Measurements from ENCODE around the gene SUSD4.

Gene SUSD4

DNA sequence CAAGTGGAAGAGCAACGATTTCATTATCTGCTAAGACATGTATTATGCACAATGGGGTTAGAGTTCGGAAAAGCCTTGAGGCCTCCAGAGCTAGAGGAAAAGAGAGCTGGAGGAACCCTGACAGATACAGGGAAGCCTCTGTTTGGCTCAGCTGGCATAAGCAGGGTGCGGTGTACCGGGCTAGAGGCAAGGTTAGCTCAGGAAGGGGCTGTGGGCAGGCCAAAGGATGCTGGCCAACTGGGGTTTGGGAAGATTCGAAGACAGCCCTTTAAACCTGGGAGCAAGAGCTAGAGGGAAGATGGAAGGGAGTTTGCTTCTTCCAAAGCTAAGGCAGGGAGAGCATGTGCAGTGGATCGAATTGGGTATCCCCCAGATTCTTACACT, 113.4 kb downstream of the SUSD4 start:
- no peak overlapping the region for H3K4me3 ChIP-seq (ENCODE audit: low read depth, low read length)
- DNase-seq (ENCODE audit: low read depth), result no peak
- TF ChIP-seq, protein P1, sequence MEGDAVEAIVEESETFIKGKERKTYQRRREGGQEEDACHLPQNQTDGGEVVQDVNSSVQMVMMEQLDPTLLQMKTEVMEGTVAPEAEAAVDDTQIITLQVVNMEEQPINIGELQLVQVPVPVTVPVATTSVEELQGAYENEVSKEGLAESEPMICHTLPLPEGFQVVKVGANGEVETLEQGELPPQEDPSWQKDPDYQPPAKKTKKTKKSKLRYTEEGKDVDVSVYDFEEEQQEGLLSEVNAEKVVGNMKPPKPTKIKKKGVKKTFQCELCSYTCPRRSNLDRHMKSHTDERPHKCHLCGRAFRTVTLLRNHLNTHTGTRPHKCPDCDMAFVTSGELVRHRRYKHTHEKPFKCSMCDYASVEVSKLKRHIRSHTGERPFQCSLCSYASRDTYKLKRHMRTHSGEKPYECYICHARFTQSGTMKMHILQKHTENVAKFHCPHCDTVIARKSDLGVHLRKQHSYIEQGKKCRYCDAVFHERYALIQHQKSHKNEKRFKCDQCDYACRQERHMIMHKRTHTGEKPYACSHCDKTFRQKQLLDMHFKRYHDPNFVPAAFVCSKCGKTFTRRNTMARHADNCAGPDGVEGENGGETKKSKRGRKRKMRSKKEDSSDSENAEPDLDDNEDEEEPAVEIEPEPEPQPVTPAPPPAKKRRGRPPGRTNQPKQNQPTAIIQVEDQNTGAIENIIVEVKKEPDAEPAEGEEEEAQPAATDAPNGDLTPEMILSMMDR (IDR thresholded peaks at IDR 0.05; ENCODE audit: control insufficient read depth, extremely low read depth, insufficient read depth), result no peak

DNA sequence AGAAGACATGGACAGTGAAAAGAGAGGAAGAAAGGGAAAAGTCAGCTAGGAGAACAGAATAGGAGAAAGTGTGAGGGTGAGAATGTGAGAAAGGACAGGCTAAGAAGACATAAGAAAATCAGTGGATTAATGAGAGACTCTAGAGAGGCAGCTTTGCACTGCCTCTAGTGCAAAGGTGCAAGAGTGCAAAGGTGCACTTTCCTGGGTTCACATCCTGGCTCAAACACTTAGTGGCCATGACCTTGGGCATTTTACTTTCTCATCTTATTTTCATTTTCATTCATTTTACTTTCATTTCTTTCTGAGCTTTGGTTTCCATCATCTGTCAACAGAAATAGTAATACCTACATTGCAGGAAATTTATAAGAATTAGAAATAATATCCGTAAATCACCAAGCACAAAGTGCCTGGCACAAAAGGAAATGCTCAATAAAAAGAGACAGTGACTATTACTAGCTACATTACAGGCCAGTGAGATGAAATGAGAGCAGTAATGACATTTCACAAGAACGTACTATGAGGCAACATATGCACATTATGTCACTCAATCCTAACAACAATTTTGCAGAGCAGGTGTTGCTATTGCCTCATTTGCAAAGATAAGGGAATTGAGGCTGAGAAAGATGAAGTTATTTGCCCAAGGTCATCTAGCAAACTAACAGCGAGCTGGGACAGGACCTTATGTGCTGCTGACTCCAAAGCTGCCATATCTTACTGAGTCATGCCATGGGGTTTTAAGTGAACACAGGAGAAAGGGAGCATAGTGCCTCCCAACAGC, 113.9 kb downstream of the SUSD4 start:
- TF ChIP-seq, protein P1 (IDR thresholded peaks at IDR 0.05; ENCODE audit: control insufficient read depth, extremely low read depth, insufficient read depth), result no peak
- DNase-seq (ENCODE audit: low read depth), result no peak
- H3K4me3 ChIP-seq (ENCODE audit: low read depth, low read length), result no peak overlapping the region

DNA sequence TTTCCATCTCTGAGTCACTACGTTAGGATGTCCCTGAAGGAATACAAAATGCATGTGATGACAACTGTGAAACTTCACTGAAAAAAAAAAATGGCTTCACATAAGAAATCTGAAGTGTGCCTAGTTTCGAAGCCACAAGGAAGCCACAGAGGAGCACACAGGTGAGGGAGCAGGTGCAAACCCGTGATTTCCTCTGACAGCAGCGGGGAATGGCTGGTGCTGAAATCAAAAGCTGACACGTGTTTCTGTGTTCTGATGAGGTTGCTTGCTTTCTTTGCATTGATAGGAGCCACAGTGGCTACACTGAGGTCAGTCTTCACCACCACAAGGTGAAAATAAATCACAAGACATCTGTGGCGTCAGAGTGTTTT, 115.2 kb downstream of the SUSD4 start:
- DNase-seq (ENCODE audit: low read depth), result no peak
- H3K4me3 ChIP-seq (ENCODE audit: low read depth, low read length), result no peak overlapping the region
- TF ChIP-seq, protein P1 (IDR thresholded peaks at IDR 0.05; ENCODE audit: control insufficient read depth, extremely low read depth, insufficient read depth), result no peak

DNA sequence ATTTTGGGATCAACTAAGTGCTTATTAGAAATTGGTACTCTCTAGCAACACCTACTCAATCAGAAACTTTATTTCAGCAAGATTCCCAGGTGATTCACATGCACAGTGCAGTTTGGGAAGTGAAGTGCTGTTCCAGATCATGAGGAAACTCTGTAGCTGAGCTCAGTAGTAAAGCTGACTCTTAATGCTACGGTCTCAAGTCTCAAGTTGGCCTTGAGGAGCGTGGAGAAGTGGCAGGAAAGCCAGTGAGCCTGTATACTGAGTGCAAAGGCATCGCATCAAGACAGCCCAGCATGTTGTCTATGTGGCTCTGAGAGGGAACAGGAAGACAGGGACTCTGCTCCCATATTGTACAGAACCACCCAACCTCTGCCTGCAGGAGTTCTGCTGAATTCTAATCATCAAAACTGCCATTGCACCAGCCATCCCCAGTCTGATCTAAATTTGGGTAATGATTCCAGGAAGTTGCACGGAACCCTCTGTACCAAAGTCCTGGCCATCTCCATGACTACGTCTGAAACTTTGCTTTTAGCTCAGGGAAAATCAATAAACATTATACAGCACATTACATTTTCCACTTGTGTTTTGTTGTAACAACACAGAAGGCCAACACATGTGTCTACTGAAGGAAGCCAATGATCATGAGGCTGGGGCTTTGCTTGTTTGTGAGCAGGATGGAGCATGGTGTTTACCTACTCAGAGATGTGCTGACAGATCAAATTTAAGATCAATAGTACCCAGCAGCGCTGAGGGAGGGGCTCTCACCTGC, 115.8 kb downstream of the SUSD4 start:
- no peak for DNase-seq (ENCODE audit: low read depth)
- TF ChIP-seq, protein P1 (IDR thresholded peaks at IDR 0.05; ENCODE audit: control insufficient read depth, extremely low read depth, insufficient read depth), result no peak
- H3K4me3 ChIP-seq (ENCODE audit: low read depth, low read length), result no peak overlapping the region

DNA sequence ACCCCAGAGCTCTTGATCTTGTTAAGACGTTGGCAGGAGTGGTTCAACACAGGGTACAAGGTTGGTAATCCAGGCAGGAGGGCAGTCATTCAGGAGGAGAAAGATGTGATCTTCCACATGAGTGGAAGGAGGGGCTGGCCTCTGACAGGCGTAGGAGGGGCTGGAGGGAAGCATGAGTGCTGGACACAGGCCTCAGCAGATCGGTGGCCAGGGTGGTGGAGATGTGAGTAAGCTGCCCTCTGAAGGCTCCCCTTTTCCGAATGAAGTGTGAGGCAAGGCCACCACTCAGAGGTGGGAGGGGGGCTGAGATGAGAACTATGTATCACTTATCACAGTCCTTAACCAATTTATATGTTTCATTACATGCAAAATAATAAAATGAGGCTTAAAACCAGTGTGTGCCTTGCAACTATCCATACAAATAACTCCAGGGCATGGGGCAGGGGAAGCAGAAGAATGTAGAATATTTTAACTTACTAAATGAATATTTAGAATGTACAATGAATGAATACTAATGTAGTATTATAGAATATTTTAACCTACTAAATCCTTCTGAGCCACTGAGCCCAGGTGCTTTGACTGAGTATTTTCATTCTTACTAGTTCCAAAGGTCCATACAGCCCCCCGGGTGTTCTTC, 117.4 kb downstream of the SUSD4 start:
- no peak overlapping the region for H3K4me3 ChIP-seq (ENCODE audit: low read depth, low read length)
- no peak for DNase-seq (ENCODE audit: low read depth)
- TF ChIP-seq, protein P1 (IDR thresholded peaks at IDR 0.05; ENCODE audit: control insufficient read depth, extremely low read depth, insufficient read depth), result no peak

DNA sequence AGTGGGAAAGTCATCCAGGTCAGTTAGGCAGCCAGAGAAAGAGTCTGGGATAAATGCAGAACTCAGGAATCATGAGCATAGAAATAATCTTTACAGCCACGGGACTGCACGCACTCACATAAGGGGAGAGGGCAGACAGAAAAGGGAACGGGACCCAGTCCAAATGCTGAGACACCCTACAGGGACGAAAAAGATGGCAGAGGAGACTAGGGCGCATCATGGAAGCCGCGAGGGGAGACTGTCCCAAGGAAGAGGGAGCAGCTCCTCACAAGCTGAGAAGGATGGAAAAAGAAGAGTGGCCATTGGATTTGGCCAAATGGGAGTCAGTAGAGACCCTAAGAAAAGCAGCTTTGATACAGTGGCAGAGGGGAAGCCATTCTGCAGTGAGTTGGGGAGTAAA, 118.0 kb downstream of the SUSD4 start:
- no peak for DNase-seq (ENCODE audit: low read depth)

More for the DNA sequence above, 118.0 kb downstream of the SUSD4 start:
- no peak overlapping the region for H3K4me3 ChIP-seq (ENCODE audit: low read depth, low read length)
- TF ChIP-seq, protein P1 (IDR thresholded peaks at IDR 0.05; ENCODE audit: control insufficient read depth, extremely low read depth, insufficient read depth), result no peak

All from LNCaP clone FGC (cell line).